Measurements from ENCODE around the gene ZNF846.
"Not testable (repeated sequence)": the region's sequence is repeated elsewhere in the genome, so short reads cannot be mapped to it uniquely, and the experiment has no call there.

ZNF846 gene

DNA sequence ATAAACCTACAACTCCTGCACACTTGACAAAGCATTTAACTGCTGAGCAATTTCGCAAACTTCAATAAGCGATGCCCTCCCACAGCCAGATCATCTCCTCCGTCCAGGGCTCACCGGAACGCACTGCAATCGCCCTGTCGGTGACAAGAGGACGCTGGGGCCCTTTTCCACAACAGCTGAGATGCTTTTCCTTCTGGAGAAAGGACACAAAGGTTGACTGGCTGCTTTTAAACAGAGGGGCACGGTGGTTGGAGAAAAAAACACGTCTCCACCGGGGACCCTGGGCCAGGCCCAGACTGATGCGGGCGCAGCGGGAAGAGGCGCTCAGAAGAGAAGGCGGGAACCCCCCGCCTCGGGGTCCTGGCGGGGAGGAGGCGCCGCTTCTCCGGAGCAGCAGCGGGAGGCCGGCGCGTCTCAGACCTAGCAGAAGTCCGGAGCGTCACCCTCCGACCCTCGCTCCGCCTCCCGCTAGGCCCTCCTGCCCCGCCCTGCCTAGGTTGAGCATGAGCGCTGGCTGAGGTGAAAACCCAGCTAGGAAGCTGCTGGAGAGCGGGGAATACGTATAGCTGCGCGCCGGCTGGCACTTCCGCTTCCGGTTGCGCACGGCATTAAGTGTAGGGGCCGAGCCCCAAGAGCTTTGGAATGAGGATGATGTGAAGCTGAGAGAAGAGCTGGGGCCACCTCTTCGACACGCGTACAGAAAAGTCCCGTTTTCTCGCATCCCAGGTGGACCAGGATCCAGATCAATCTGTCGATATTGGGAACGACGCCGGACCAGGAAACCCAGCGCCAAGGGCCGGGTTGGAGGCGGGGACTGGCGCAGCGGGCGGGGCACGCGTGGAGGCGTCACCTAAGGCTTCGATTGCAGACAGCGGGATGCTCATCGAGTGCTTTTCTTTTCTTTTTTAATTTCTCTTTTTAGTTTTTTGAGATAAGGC is at the start of gene ZNF846:
ZNF846 (minus strand) TSS at position 564 of the 938 bp plus-strand sequence. CDS start 3,788 bp downstream, outside the sequence.
- peak; percentile 90 for DNase-seq

DNA sequence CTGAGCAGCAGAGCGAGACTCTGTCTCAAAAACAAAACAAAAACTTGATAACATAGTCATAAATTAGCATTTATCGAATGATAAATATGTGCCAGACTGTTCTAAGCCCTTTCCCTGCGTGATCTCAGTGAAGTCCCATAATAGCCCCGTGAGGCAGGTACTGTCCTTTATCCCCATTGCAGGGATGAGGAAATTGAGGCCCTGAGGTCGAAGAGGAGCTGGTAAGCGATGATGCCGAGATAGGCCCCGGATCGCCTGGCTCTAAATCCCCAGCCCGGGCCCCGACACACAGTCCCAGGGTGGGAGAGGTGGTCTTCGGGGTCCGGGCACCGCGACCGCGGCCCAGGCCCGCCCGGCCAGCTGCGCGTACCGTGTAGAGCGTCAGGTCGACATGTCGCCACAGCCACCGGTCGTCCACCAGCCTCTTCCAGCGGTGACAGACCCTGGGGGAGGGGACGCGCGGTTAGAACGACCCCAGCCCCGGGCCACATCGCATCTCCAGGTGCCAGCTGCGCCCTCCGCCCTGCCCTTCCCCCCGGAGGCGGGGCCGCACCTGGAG is 49.7 kb upstream of the ZNF846 start:
- DNase-seq = no peak

DNA sequence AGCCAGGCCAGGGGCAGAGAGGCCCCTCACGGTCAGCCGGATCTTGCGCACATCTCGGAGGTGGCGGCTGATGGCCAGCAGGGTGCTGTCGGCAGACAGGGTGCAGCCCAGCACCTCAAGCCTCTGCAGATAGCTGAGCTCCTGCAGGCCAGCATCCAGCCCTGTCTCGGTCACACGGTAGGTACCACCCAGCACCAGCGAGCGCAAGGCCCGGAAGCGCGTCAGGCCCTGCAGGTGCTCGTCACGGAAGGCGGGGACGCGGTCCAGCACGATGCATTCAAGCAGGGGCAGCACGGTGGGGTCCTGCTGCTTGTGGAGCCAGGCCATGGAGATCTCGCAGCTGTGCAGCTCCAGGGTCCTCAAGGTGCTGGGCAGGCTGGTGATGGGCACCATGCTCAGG is 42.6 kb upstream of the ZNF846 start:
- DNase-seq = no peak

- DNase-seq = no peak
Measured at GRCh38 chr19:9808855-9809824, 40.6 kb upstream of the ZNF846 start.

- DNase-seq = no peak
Measured at GRCh38 chr19:9806803-9807202, 38.3 kb upstream of the ZNF846 start.

GRCh38 chr19:9801976-9802375 is 33.4 kb upstream of the ZNF846 start:
- no peak for DNase-seq

DNA sequence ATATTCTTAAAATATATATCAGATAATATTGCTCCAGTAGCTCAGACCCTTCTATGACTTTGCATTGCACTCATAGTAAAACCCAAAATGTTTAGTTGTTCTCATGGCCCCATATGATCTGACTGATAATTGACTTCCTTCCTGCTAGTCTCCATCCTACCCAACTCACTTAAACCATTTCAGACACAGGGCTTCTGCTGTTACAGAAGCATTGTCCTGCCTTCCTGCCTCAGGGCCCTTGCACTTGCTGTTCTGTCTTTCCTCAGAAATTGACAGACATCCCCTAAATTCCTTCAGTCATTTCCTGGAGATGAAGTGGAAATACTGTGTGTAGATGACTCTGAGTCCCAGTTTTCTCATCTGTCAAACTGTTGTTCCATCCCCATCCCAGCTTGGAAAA is 30.6 kb upstream of the ZNF846 start:
- DNase-seq = no peak

- no peak for DNase-seq
Measured at GRCh38 chr19:9797871-9798270, 29.3 kb upstream of the ZNF846 start.

DNA sequence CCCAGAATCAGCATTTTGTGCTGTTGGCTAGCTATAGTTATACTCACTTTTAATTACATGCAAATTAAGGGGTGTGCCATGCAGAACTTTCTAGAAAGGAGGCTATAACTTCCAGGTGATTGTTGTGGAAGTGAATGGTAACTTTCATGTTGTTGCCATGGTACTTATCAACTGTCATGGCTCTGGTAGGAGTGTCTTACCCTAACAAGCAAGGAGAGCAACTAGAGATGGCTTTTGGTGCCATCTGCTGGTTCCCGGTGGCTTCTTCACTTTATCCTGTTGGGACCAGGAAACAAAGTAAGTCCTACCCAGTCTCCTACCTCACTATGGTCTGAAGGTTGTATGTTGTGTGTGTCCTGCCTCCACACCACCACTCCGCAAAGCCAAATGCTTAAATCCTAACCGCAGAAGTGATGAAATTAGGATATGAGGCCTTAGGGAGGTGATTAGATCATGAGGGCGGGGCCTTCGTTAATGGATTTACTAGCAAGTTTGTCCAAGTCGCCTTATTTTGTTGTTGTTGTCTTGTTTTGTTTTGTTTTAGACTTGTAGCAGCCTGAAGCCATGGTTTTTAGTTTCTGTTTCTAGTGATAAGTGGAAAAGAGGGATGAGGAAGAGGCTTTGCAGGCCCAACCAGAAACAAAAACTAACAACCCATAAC is 27.7 kb upstream of the ZNF846 start:
- DNase-seq = peak; percentile 74

- DNase-seq = no peak
Measured at GRCh38 chr19:9793071-9793591, 24.6 kb upstream of the ZNF846 start.

DNA sequence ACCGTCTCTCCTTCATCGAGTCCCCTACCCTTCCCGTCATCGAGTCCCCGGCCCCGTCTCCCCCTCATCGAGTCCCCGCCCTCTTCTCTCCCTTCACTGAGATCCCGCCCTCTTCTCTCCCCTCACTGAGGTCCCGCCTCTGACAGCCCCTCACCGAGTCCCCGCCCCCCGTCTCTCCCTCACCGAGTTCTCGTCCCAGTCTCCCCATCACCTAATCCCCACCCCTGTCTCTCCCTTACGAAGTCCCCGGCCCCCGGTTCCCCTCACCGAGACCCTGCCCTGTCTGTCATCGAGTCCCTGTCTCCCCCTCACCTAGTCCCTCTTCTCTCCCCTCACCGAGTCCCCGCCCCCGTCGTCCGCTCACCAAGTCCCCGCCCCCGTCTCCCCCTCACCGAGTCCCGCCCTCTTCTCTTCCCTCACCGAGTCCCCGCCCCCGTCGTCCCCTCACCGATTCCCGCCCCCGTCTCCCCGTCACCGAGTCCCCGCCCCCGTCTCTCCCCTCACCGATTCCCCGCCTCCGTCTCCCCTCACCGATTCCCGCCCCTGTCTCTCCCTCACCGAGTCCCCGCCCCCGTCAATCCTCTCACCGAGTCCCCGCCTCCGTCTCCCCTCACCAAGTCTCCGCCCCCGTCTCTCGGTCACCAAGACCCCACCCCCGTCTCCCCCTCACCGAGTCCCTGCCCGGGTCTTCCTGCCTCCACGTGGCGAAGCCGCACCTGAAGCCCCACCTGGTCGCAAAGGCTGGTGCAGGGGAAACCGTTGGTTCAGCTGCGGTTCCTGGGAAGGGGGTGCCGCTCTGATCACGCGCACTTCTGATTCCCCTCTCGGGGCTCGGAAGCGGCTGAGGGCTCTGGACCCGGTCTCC is 23.9 kb upstream of the ZNF846 start:
- peak; percentile 85 for DNase-seq

DNA sequence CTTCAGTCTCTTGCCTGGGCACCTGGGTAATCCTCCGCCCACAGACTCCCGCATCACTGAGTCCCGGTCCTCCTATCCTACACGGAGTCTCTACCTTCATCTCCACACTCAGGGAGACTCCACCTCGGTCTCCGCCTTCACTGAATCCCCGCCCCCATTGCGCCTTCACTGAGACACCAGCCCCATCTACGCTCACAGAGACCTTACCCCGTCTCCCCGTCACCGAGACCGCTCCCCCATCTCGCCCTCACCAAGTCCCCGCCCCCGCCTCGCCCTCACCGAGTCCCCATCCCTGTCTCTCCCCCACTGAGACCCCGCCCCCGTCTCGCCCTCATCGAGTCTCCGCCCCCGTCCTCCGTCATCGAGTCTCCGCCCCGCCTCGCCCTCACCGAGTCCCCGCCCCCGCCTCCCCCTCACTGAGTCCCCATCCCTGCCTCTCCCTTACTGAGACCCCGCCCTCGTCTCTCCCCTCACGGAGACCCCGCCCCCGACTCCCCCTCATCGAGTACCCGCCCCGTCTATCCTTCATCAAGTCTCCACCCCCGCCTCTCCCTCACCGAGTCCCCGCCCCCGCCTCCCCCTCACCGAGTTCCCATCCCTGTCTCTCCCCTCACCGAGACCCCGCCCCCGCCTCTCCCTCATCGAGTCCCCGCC is 23.1 kb upstream of the ZNF846 start:
- peak; percentile 87 for DNase-seq

DNA sequence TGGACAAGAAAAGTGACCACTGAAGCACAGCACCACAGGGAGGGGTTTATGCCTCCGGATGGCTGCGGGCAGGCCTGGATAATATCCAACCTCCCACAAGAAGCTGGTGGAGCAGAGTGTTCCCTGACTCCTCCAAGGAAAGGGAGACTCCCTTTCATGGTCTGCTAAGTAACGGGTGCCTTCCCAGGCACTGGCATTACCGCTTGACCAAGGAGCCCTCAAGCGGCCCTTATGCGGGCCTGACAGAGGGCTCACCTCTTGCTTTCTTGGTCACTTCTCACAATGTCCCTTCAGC is 22.5 kb upstream of the ZNF846 start:
- DNase-seq = not testable (repeated sequence)

DNA sequence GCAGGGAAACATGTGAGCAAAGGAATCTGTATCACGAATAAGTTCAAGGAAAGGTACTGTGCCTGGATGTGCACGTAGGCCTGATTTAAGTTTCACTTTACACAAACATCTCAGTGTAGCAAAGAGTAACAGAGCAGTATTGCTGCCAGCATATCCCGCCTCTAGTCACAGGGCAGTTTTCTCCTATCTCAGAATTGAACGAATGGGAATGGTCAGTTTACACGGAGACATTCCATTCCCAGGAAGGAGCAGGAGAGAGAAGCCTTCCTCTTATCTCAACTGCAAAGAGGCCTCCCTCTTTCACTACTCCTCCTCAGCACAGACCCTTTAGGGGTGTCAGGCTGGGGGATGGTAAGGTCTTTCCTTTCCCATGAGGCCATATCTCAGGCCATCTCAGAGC is 21.0 kb upstream of the ZNF846 start:
- not testable (repeated sequence) for DNase-seq

- DNase-seq = no peak
Measured at GRCh38 chr19:9789066-9789465, 20.5 kb upstream of the ZNF846 start.

DNA sequence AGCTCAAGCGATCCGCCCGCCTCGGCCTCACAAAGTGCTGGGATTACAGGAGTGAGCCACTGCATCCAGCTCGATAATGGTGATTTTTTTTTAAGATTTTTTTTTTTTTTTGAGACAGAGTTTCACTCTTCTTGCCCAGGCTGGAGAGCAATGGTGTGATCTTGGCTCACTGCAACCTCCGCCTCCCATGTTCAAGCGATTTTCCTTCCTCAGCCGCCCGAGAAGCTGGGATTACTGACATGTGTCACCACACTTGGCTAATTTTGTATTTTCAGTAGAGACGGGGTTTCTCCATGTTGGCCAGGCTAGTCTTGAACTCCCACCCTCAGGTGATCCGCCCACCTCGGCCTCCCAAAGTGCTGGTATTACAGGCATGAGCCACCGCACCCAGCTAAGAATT is 20.1 kb upstream of the ZNF846 start:
- not testable (repeated sequence) for DNase-seq

DNA sequence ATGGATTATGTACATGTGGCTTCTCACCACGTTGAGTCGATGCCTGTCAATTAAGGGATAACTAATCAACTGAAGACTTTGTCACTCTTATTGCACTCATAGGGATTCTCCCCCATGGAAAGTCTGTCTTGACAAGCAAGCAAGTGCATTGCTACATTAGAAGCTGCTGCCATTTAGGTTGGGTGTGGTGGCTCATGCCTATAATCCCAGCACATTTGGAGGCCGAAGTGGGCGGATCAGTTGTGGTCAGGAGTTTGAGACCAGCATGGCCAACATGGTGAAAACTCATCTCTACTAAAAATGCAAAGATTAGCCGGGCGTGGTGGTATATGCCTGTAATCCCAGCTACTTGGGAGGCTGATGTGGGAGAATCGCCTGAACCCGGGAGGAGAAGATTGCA is 18.3 kb upstream of the ZNF846 start:
- no peak for DNase-seq

DNA sequence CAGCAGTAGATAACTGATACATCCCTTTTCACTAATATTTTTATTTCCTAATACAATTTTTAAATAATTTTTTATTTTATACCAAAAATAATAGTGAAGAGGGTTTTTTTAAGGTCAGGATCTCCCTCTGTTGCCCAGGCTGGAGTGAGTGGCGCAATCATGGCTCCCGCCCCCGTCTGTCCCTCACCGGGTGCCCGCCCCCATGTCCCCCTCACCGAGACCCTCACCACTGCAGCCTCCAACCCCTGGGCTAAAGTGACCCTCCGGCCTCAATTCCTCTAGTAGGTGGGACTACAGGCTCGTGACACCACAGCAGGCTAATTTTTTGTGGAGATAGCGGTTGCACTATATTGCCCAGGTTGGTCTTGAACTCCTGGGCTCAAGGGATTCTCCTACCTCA is 17.8 kb upstream of the ZNF846 start:
- no peak for DNase-seq

DNA sequence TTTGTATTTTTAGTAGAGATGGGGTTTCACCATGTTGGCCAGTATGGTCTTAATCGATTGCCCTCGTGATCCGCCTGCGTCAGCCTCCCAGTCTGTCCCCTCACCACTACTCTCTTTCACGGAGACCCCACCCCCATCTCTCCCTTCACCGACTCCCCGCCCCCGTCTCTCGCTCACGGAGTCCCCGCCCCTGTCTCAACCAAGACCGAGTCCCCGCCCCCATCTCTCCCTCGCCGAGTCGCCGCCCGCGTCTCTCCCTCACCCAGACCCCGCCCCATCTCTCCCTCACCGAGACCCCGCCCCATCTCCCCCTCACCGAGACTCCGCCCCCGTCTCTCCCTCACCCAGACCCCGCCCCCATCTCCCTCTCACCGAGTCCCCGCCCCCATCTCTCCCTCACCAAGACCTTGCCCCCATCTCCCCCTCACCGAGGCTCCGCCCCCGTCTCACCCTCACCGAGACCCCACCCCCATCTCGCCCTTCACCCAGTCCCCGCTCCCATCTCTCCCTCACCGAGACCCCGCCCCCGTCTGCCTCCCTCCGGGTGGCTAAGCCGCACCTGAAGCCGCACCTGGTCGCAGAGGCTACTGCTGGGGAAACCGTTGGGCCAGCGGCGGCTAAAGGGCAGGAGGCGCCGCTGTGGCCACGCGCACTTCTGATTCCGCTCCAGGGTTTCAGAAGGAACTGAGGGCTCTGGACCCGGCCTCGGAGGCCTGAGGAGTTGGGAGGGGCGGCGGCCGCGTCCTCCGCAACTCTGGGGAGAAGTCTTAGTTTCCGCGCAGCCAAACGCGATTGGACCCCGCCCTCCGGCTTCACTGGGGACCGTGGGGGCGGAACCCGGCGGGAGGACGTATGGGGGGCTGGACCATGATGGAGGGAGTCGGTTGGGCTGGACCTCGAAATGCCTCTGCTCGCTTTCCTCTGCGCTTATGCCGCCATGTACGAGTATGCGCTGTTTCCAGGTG is 17.1 kb upstream of the ZNF846 start:
- peak; percentile 96 for DNase-seq

DNA sequence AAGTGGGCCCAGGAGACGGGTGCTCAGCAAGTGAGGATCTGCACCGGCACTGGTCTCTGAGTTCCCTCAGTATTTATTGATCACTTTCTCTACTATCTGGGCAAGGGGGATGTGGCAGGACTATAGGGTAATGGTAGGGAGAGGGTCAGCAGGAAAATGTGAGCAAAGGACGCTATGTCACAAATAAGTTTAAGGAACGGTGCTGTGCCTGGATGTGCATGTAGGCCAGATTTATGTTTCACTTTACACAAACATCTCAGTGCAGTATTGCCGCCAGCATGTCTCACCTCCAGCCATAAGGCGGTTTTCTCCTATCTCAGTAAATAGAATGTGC is 15.6 kb upstream of the ZNF846 start:
- DNase-seq = not testable (repeated sequence)

Data from activated CD4-positive, CD25-positive, alpha-beta regulatory T cell treated with anti-CD3 and anti-CD28 coated beads, Interleukin-2, amount 50 U/mL, for 72 hours (primary cell).